ENCODE data around the gene ARHGAP21. TPM values are rescaled to one million over a fixed set of nuclear protein-coding genes. Genes with fewer than 3 reads are reported as not detected.

Gene ARHGAP21
- total RNA-seq, 4 donors from 2014 or later, result 25.9 to 43.4 (median 34.3) TPM

DNA sequence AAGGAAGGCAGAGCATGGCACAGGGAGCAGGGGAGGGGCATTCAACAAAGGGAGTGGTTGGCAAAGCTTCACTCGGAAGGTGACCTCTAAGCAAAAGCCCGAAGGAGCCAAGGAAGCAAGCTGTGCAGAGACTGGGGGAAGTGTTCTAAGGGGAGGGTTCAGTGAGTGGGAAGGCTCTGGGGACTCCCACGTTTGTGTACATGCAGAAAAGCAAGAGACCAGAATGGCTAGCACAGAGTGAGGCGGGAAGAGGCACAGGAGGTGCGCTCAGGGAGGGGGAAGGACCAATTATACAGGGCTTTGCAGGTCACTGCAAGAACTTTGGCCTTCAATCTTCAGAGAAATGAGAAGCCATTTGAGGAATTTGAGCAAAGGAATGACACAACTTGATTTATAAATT lies 7.4 kb downstream of the ARHGAP21 start:
- WGBS, result 33% methylated on average over 5 of the region's 5 CpGs

DNA sequence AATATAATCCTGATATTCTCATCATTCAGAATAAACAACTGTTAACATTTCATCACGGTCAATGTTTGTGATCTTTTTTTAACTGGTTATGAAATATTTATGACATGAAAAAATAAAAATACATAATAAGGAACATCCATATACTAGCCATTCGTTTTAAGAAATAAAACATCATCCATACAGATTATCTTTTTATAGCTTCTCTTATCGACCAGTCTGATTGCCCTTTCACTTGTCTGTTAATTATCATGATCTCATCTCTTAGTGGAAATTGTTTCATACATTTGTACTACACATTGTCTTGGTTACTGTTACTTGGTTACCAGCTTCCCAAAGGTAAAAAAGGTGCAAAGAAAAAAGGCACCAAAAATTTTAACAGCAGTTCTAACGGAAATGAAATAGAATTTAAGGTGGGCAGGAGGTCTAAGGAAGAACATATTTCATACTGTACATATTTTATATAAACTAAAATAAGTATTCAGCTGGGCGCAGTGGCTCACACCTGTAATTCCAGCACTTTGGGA lies 8.4 kb downstream of the ARHGAP21 start:
- H3K4me1 ChIP-seq, result peaks cover 55% of the 10 kb centered on the region
- H3K27me3 ChIP-seq, result no peaks in the 10 kb centered on the region
- no peak overlapping the region for H3K27ac ChIP-seq
- no peak overlapping the region for H3K4me3 ChIP-seq
- DNase-seq (ENCODE audit: low spot score in 2 of 2), result no peak
- no peaks in the 10 kb centered on the region for H3K36me3 ChIP-seq
- no peak for TF ChIP-seq EP300 (IDR thresholded peaks at IDR 0.05)
- no peak for TF ChIP-seq POLR2A (IDR thresholded peaks at IDR 0.05)
- TF ChIP-seq, protein P1, sequence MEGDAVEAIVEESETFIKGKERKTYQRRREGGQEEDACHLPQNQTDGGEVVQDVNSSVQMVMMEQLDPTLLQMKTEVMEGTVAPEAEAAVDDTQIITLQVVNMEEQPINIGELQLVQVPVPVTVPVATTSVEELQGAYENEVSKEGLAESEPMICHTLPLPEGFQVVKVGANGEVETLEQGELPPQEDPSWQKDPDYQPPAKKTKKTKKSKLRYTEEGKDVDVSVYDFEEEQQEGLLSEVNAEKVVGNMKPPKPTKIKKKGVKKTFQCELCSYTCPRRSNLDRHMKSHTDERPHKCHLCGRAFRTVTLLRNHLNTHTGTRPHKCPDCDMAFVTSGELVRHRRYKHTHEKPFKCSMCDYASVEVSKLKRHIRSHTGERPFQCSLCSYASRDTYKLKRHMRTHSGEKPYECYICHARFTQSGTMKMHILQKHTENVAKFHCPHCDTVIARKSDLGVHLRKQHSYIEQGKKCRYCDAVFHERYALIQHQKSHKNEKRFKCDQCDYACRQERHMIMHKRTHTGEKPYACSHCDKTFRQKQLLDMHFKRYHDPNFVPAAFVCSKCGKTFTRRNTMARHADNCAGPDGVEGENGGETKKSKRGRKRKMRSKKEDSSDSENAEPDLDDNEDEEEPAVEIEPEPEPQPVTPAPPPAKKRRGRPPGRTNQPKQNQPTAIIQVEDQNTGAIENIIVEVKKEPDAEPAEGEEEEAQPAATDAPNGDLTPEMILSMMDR (IDR thresholded peaks at IDR 0.05), result no peak
- TF ChIP-seq POLR2AphosphoS5 (IDR thresholded peaks at IDR 0.05), result no peak
- 64% methylated on average over 5 of the region's 5 CpGs for WGBS
- H3K9me3 ChIP-seq, result no peaks in the 10 kb centered on the region

More for the DNA sequence above, 7.4 kb downstream of the ARHGAP21 start:
- Histone ChIP-seq H3K27me3 (no peaks in the 10 kb centered on the region), H3K4me1 (peaks cover 62% of the 10 kb centered on the region), H3K36me3 (no peaks in the 10 kb centered on the region), H3K9me3 (no peaks in the 10 kb centered on the region), H3K27ac (peak overlapping the region; percentile 2), H3K4me3 (no peak overlapping the region)
- no peak for DNase-seq (ENCODE audit: low spot score in 2 of 2)
- TF ChIP-seq EP300 (IDR thresholded peaks at IDR 0.05) (no peak), POLR2AphosphoS5 (IDR thresholded peaks at IDR 0.05) (no peak), POLR2A (IDR thresholded peaks at IDR 0.05) (no peak)
- TF ChIP-seq, protein P1 (IDR thresholded peaks at IDR 0.05), result no peak

DNA sequence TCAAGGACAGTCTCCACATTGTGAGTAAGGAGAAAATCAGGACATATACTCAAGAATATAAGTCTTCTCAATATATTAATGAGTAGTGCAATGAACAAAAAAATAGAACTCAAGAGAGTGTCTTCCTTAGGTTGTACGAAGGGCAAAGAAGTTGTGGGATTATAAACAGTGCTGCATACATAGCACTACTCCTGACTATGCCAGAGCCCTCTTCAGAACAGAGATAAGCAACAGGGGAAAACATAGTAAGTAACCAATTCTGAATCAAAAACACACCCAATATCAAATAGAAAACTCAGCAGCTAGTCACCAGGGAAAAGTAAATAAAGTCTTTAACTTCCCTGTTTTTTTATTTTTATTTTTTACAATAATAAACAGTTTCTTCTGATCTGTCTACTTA lies 10.6 kb downstream of the ARHGAP21 start:
- Histone ChIP-seq H3K4me1 (peaks cover 39% of the 10 kb centered on the region), H3K4me3 (no peak overlapping the region), H3K27ac (no peak overlapping the region), H3K27me3 (no peaks in the 10 kb centered on the region), H3K36me3 (no peaks in the 10 kb centered on the region), H3K9me3 (no peaks in the 10 kb centered on the region)
- TF ChIP-seq POLR2A (IDR thresholded peaks at IDR 0.05) (no peak), EP300 (IDR thresholded peaks at IDR 0.05) (no peak), POLR2AphosphoS5 (IDR thresholded peaks at IDR 0.05) (no peak)
- TF ChIP-seq, protein P1 (IDR thresholded peaks at IDR 0.05), result no peak
- no peak for DNase-seq (ENCODE audit: low spot score in 2 of 2)
- WGBS, result 97% methylated on average over 1 of the region's 1 CpG

DNA sequence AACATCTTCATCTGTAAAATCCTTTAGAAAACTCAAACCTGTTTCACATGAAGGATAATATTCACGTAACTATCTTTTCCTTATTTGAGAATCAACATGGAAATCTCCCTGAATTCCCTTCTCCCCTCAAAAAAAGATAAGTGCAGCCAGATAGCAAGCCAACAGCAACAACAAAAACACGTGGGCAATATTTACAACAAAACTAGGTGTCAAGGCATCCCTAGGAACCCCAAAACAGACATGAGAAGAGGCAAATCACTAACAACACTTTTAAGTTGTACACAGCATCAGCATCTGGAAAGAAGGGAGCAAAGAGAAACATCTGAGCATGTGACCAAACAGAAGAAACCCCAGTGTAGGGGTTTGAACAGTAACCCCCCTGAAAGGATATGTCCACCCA lies 12.2 kb downstream of the ARHGAP21 start:
- TF ChIP-seq, protein P1 (IDR thresholded peaks at IDR 0.05), result no peak
- no peak for TF ChIP-seq POLR2AphosphoS5 (IDR thresholded peaks at IDR 0.05)
- no peaks in the 10 kb centered on the region for H3K9me3 ChIP-seq
- DNase-seq (ENCODE audit: low spot score in 2 of 2), result no peak
- no peaks in the 10 kb centered on the region for H3K36me3 ChIP-seq
- H3K27me3 ChIP-seq, result no peaks in the 10 kb centered on the region
- 71% methylated on average over 2 of the region's 2 CpGs for WGBS
- H3K27ac ChIP-seq, result no peak overlapping the region
- peaks cover 41% of the 10 kb centered on the region for H3K4me1 ChIP-seq
- H3K4me3 ChIP-seq, result no peak overlapping the region

DNA sequence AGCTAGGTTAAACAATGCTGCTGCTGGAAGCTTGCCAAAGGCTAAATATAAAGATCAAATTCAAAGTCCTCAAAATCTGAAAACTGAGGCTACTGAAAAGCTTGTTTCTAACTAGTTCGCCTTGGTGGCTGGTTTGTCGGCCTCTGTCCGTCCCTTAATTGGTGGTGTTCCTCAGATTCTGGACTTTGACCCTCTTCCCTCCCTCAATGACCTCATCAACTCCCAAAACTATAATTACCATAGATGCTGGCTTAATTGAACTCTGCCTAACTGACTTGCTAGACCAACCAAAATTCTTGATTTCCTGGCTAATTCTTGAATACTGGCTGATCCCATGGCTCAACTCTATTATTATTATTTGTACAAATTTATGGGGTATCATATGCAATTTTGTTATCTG lies 15.6 kb downstream of the ARHGAP21 start:
- Histone ChIP-seq H3K36me3 (no peaks in the 10 kb centered on the region), H3K4me3 (no peak overlapping the region), H3K27ac (no peak overlapping the region), H3K27me3 (no peaks in the 10 kb centered on the region), H3K9me3 (no peaks in the 10 kb centered on the region), H3K4me1 (peaks cover 40% of the 10 kb centered on the region)
- WGBS, result 88% methylated on average over 3 of the region's 3 CpGs
- no peak for DNase-seq (ENCODE audit: low spot score in 2 of 2)
- TF ChIP-seq EP300 (IDR thresholded peaks at IDR 0.05) (no peak), POLR2AphosphoS5 (IDR thresholded peaks at IDR 0.05) (no peak), POLR2A (IDR thresholded peaks at IDR 0.05) (no peak)
- TF ChIP-seq, protein P1 (IDR thresholded peaks at IDR 0.05), result no peak
